GM21786 (cell line): ENCODE results near the gene USP53.
"Not testable (repeated sequence)": the region's sequence is repeated elsewhere in the genome, so short reads cannot be mapped to it uniquely, and the experiment has no call there.

ENCODE experiments used
- ATAC-seq: cut with Tn5 transposase; IDR thresholded peaks from one replicate; pipeline ENCODE4 v1.9.1; 2021; ENCODE audit not compliant: unreplicated experiment

USP53 gene

DNA sequence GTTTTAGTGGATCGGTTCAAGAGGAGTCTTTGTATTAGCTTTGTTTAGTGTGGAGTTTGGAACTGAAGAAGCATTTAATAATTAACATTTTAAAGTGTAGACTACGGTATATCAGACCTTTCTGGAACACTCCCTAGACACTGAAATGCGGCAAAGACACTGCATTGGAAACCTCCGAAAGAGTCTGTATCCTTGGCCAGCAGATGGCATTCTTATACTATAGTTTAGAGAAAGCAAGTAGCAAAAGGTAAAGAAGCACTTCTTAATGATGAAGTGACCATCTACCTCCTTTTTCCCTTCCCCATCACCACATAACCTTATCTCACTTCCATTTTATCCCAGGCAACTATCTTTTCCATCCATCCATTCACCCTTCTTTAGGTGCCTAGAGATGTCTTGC lies 101.8 kb downstream of the USP53 start:
- peak; percentile 81 for ATAC-seq

GRCh38 chr4:119315036-119315435 lies 102.5 kb downstream of the USP53 start:
- no peak for ATAC-seq

DNA sequence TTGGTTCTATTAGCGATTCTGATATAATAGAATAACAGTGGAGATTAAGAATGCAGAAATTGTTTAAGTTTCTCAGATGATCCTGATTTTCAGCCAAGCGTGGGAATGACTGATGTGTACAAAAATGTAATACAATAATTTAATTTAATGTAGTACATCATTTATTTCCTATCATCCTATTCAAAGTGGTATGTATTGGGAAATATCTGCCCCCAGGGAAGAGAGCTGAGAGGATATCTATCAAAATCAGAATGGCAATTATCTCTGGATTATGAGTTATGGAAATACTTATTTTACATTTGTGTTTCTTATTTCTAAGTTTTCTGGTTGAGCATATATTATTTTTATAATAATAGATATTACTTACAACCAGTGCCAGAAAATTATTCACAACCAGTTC lies 105.5 kb downstream of the USP53 start:
- no peak for ATAC-seq

DNA sequence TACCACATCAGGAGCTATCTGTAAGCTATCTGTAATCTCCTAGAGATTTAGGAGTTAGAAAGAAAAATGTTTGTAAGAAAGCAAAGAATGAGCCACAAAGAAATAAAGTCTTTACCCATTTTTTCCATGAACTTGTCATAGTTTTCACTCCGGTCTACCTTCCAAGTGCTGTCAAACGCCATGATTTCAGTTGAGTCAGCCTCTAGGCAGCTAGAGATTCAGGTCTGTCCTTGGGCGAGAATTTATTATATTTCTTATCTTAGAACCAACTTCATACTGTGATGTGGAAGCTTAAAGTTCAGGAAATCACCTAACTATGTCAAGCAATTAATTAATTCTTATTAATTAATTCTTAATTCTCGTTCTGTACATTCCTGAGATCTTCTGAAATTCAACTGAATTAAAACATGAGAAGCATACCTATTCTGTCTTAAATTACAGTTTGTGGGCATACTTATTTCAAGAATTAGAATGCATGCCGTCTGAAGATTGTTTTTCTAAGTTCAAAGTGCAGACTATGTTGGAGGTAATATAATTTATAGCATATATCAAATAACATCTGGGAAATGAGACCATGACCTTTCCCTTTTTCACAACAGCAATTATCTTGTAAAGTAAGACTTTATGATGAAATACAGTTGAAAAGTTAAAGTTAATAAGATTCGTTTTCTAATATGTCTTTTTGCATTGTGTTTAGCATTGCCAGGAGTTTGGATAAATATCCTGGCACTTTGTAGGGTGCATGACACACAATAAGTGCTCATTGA lies 109.6 kb downstream of the USP53 start, which contains the start of gene FABP2:
FABP2 (minus strand) TSS at position 218 of the 767 bp plus-strand sequence; CDS start at position 182, 36 bp downstream.
- no peak for ATAC-seq

GRCh38 chr4:119328695-119329094 lies 116.2 kb downstream of the USP53 start:
- no peak for ATAC-seq

DNA sequence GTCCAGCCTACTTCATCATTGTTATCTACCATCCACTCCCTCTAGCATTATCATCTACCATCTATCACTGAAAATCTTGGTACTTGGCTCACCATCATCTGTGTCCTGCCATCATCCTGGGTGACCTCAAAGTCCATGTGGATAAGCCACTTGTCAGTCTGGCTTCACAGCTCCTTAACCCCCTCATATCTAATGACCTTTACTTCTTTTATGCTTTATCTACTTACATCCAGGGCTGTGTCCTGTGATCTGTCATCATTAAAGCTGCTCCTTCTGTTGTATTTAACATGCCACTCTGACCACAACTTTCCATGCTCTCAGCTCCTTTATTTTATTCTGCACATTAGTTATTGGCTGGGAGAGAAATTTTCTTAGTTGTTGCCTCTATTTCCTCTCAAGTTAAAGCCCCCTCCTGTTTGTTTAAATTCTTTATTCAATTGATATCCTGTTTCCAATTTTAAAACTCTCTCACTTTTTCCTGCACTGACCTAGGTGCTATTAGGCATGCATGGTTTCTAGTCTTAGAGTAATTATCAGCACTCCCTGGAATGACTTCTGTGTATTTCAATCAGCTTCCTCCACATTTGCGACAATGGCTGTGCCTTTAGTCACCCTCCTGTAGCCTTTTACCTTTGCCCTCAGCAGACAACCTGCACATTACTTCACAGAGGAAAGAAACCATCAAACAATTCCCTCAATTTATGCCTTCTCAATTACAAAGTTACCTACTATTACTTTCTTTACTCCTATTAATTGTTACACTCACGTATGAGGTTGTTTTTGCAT lies 117.5 kb downstream of the USP53 start:
- no peak for ATAC-seq

GRCh38 chr4:119336332-119336979 lies 123.9 kb downstream of the USP53 start:
- ATAC-seq: not testable (repeated sequence)

DNA sequence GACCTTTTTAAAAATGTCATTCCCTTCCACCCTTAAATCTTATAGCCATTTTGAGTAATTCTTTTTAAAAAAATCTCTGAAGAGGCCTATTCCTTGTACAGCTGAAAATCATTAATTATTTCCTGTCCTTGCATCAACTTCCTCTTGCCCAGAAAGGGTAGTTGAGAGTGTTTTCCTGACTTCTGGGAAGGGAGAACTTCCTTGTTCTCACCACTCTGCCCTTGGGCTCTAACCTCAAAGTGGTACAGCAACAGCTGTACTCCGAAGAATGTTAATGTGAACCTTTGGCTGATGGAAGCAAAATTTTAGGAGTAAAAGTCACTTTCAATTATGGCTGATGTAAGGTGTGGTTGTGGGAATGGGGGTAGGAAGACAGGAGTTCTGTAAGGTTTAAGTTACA lies 124.5 kb downstream of the USP53 start:
- no peak for ATAC-seq

DNA sequence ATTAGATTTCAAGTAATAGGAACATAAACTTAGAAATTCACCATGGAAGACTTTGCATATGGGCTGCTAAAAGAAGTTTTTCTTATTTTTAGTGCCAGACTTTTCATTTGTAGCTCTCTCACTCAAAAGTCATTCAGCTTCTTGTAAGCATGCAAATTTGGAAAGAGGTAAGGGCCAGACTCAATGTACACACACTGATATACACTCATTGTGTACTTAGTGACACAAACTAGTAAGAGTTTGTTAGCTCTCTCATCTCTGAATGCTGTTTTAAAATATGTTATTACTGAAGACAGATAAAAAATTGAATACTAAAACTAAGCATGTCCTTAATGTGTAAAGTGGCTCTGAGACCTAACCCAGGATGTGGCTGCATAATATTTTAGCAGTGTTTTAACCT lies 127.4 kb downstream of the USP53 start:
- ATAC-seq: not testable (repeated sequence)

- not testable (repeated sequence) for ATAC-seq
Observed at GRCh38 chr4:119343293-119343692, 130.8 kb downstream of the USP53 start.
